ENCODE results near the gene SMTN. TPM values are rescaled to one million over a fixed set of nuclear protein-coding genes. Genes with fewer than 3 reads are reported as not detected.
"Not testable (repeated sequence)": the region's sequence is repeated elsewhere in the genome, so short reads cannot be mapped to it uniquely, and the experiment has no call there.

The SMTN gene
- total RNA-seq, 1 donor from 2014 or later = 210 TPM

DNA sequence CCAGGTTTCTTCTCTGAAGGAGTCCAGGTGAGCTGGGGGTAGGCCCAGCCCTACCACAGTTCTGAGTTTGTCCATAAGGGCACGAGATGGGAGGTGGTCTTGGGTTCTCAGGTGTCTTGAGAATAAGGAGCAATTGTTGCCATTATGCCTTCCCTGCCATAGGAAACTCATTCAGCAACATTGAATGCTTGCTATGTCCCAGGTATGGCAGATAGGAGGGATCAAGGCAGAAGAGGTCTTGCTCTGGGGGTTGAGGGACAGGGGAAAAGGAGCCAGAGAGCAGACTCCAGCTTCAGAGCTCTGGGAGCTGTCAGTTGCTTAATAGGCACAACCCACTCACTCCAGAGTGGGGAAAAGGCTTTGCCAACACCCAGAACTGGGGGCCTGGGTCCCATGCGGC is 22.0 kb downstream of the SMTN start:
- no peak for DNase-seq (ENCODE audit: low read depth)

DNA sequence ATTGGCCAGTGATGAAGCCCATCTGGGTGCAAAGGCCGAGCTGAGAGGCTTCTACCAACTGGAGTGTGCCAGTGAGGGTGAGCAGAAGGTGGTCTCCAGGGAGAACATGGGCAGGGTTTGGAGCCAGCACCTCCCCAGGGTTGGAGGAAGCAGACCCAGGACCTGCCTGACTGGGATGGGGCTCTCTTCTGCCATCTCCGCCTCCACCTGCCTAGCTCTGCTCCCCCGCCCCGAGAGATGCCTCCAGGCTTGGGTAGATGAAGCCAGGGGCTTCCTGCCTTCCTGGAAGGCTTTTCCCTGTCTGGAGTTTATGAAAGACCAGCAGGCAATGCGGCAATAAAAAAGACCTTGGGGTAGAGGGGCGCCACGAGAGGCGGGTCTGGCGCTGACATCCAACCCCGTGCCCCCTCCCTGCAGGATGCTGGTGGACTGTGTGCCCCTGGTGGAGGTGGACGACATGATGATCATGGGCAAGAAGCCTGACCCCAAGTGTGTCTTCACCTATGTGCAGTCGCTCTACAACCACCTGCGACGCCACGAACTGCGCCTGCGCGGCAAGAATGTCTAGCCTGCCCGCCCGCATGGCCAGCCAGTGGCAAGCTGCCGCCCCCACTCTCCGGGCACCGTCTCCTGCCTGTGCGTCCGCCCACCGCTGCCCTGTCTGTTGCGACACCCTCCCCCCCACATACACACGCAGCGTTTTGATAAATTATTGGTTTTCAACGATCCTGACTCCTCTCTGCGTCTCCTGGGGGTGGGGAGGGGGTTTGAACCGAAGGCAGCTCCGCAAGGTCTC is 23.0 kb downstream of the SMTN start:
- DNase-seq (ENCODE audit: low read depth) = no peak

GRCh38 chr22:31104869-31105268 is 23.8 kb downstream of the SMTN start:
- no peak for DNase-seq (ENCODE audit: low read depth)

- no peak for DNase-seq (ENCODE audit: low read depth)
These were observed 24.3 kb downstream of the SMTN start for GRCh38 chr22:31105282-31105929.

GRCh38 chr22:31106001-31106571 is 25.0 kb downstream of the SMTN start:
- DNase-seq (ENCODE audit: low read depth) = peak; percentile 36

DNA sequence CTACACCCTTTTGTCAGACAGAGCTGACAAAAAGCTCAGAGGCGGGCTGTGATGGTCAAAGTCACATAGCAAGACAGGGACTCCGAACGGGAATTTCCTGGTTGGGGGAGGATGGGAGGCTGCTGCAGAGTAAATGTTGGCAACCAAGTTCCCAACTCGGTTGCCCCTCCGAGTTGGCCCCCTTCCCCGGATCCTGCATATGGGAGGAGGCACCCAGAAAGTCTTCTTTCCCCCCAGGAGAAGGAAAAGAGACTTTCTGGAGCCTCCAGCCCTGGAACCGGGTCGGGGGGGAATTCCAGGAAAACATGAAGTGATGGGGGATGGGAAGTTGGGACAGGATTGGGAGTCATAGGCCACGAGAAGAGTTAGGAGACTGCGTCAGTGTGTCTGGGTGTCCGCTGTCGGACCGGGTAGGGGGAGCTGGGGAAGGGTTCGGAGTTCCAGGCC is 25.6 kb downstream of the SMTN start:
- peak; percentile 57 for DNase-seq (ENCODE audit: low read depth)

- peak; percentile 99 for DNase-seq (ENCODE audit: low read depth)
These were observed 26.2 kb downstream of the SMTN start, which contains the start of gene SELENOM for GRCh38 chr22:31107178-31107893. SELENOM (minus strand) TSS chr22:31107568; CDS start chr22:31107505, 63 bp downstream.

- no peak for DNase-seq (ENCODE audit: low read depth)
These were observed 26.7 kb downstream of the SMTN start for GRCh38 chr22:31107894-31108218.

DNA sequence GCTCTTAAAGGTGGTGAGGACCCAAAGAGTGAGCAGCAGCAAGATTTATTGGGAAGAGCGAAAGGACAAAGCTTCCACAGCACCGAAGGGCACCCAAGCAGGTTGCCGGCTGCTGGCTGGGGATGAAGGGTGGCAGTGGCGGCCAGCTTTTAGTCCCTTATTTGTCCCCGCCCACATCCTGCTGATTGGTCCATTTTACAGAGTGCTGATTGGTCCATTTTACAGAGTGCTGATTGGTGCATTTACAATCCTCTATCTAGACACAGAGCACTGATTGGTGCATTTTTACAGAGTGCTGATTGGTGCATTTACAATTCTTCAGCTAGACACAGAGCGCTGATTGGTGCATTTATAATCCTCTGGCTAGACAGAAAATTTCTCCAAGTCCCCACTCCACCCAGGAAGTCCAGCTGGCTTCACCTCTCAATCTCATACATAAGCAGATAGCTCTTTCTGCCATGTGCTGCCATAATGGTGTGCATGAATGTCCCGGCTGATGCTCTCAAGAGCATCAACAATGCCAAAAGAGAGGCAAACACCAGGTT is 31.5 kb downstream of the SMTN start:
- DNase-seq (ENCODE audit: low read depth) = not testable (repeated sequence)

DNA sequence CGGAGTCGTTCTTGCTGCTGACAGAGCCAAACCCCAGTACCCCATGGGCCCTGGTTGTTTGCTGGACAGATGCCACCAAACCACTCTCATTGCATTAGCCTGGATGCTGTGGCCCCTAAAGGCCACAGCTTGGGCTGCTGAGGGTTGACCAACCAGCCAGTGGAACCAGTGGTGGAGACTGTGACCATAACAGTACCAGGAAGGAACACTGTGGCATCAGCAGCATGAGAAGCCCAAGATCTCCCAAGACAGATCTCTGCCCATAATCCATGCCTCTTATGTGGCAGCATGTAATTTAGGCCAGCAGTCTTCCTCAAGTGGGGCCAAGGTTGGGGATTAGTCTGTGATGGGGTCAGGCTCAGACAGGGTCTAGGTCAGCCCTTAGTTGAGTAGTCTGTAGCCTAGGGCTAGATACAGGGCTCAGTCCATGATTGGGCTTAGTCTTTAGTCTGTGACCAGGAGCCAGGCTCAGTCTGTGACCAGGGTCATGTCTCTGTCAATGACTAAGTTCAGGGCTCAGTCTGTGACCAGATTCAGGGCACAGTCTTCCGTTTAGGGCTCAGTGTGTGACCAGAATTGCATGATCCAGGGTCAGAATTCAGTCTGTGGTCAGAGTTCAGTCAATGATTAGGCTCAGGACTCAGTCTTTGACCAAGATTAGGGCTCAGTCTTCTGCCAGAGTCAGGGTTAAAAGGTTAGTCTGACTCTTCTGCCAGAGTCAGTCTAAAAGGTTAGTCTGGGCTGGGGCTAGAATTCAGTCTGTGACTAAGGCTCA is 37.1 kb downstream of the SMTN start:
- no peak for DNase-seq (ENCODE audit: low read depth)

DNA sequence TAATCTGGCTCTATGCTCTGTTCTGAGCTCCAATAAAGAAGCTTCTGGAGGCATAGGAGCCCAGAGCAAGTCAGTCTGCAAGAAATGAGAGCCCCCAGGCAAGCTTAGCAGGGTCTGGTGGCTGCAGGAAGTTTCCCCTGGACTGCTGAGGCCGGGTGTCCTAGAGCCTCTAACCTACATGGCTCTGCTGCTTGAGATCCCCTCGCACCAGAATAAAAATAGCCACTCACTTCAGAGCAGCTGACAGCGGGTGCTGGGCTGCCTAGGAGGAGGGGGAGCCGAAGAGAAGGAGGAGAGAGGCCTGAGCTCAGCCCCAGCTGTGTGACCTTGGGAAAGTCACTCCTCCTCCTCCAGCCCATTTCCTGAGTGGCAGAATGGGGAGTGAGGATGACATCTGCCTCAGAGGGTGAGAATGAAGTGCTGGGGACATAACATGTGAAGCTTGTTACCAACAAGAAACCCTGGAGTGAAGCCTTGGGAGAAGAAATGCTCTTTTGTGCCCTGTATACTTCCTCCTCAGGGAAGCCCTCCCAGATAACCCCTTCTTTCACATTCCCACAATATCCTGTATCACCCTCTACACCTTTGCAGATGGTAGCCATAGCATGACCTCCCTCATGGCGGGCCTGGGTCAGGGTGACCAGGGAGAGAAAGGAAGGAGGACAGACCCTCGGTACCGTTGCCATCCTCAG is 38.1 kb downstream of the SMTN start:
- DNase-seq (ENCODE audit: low read depth) = peak; percentile 82

- peak; percentile 50 for DNase-seq (ENCODE audit: low read depth)
These were observed 39.1 kb downstream of the SMTN start for GRCh38 chr22:31120230-31120629.

- DNase-seq (ENCODE audit: low read depth) = no peak
These were observed 39.5 kb downstream of the SMTN start for GRCh38 chr22:31120642-31121041.

DNA sequence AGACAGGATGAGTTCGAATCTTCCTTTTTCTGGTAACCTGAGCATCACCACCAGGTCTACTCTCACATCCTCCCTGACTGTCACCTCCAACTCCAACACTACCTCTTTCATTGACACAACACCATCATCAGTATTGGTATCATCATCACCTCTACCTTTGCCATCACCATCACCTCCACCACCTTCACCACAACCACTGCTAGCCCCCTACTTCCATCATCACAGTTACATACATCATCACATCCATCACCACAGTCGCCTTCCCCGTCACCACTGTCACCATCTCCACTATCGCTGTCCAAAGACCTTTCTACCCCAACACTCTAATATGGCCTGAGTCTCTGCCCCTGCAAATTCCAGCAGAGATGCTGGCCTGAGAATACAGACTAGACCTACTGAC is 40.3 kb downstream of the SMTN start:
- DNase-seq (ENCODE audit: low read depth) = no peak

GRCh38 chr22:31122196-31122531 is 41.0 kb downstream of the SMTN start:
- DNase-seq (ENCODE audit: low read depth) = no peak

- peak; percentile 39 for DNase-seq (ENCODE audit: low read depth)
These were observed 41.6 kb downstream of the SMTN start, which contains the start of gene INPP5J for GRCh38 chr22:31122532-31123291. INPP5J (plus strand) TSS chr22:31122966; CDS start chr22:31123015, 49 bp downstream.

GRCh38 chr22:31123292-31123602 is 42.1 kb downstream of the SMTN start:
- no peak for DNase-seq (ENCODE audit: low read depth)

DNA sequence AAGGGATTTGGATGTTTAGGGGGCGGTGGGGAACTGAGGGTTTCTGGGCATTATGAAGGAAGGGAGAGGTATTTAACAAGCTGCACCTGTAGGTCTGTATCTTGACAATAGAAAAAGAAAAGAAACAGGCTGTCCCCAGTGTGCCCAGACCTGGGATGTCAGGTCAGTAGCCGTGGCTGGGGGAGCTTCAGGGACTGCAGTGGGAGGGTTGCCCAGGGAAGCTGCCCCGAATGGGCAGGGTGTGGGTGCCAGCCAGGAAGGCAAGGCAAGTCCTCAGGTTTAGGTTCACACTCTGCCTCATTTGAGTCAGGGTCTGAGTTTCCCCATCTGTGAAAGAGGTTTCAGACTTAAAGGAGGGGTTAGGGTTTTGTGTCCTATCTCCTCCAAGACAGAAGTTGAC is 43.2 kb downstream of the SMTN start:
- DNase-seq (ENCODE audit: low read depth) = no peak

GRCh38 chr22:31124811-31125465 is 43.8 kb downstream of the SMTN start:
- DNase-seq (ENCODE audit: low read depth) = no peak
